ENCODE results near the gene FEN1. TPM values are rescaled to one million over a fixed set of nuclear protein-coding genes. Genes with fewer than 3 reads are reported as not detected.

FEN1 gene
- total and polyA plus RNA-seq, 2 of the 13 experiments (the other 11 are each of a cell fraction or from before 2014, with no cell fraction given): 12.4 to 102 TPM

- no peak for TF ChIP-seq SIN3A (IDR thresholded peaks at IDR 0.05; ENCODE audit: borderline replicate concordance, low read depth, low read length)
- 0 out of 2 replicates have a peak, but pooled peaks have one; percentile 7 for TF ChIP-seq PHF20 (CRISPR knock-in tag; IDR thresholded peaks at IDR 0.05)
- no peak for TF ChIP-seq ELK4 (CRISPR knock-in tag; IDR thresholded peaks at IDR 0.05; ENCODE audit: borderline replicate concordance)
- no peak for TF ChIP-seq DNMT1 (CRISPR knock-in tag; IDR thresholded peaks at IDR 0.05)
- TF ChIP-seq MNT (IDR thresholded peaks at IDR 0.05): no peak
- TF ChIP-seq ZFP36L1 (CRISPR knock-in tag; IDR thresholded peaks at IDR 0.05): 0 out of 2 replicates have a peak, but pooled peaks have one; percentile 56
- TF ChIP-seq GATAD1 (CRISPR knock-in tag; IDR thresholded peaks at IDR 0.05): no peak
- no peak for TF ChIP-seq ATAD3A (CRISPR knock-in tag; IDR thresholded peaks at IDR 0.05)
- no peak for TF ChIP-seq ZBTB40 (IDR thresholded peaks at IDR 0.05)
- no peak for TF ChIP-seq ZBTB40 (CRISPR knock-in tag; IDR thresholded peaks at IDR 0.05)
- TF ChIP-seq ZFP36L2 (CRISPR knock-in tag; IDR thresholded peaks at IDR 0.05): no peak
- TF ChIP-seq ZNF224 (CRISPR knock-in tag; IDR thresholded peaks at IDR 0.05): no peak
- no peak for TF ChIP-seq USF2 (IDR thresholded peaks at IDR 0.05; ENCODE audit: low read depth, low read length)
- TF ChIP-seq USF2 (CRISPR knock-in tag; IDR thresholded peaks at IDR 0.05; ENCODE audit: borderline replicate concordance): no peak
- TF ChIP-seq IKZF4 (CRISPR knock-in tag; IDR thresholded peaks at IDR 0.05; ENCODE audit: borderline replicate concordance, low read depth, not compliant biosample characterization): no peak
- TF ChIP-seq ZFP1 (CRISPR knock-in tag; IDR thresholded peaks at IDR 0.05): no peak
Measured at GRCh38 chr11:61827571-61828378, 35.1 kb downstream of the FEN1 start, which contains the start of gene FADS2 (continued).
